AG04450 (cell line): ENCODE results near the gene GNG14. TPM values are rescaled to one million over a fixed set of nuclear protein-coding genes. Genes with fewer than 3 reads are reported as not detected.

Experiments used
- CTCF ChIA-PET: fragments of 300-600, 350-600 bp; formaldehyde crosslinking; extraction: SDS; loops from one replicate; lab custom pipeline; 2022; ENCODE audit warnings: antibody characterized with exemption, inconsistent platforms; lab: Charles Lee
- POLR2A ChIA-PET: fragments of 350-600 bp; formaldehyde crosslinking; extraction: SDS; loops from one replicate; lab custom pipeline; 2021; ENCODE audit warnings: antibody characterized with exemption, inconsistent platforms; lab: Yijun Ruan, JAX
- DNase-seq: peaks from one replicate; pipeline ENCODE4 v3.0.0-alpha.2; 2011; ENCODE audit warnings: low read depth, low spot score
- H3K27ac ChIP-seq: one replicate; pipeline ENCODE4 v1.5.1; 2012; ENCODE audit warnings: low read depth, low read length, control low read depth
- H3K27me3 ChIP-seq: one replicate; pipeline ENCODE4 v1.6.0; 2012; ENCODE audit warnings: low read length; ENCODE audit not compliant: control insufficient read depth, insufficient read depth
- H3K4me3 ChIP-seq: 2 replicates; pipeline ENCODE4 v1.5.1; 2011; ENCODE audit warnings: mild to moderate bottlenecking, low read depth, low read length, control low read depth
- H3K9me3 ChIP-seq: 2 replicates; pipeline ENCODE4 v1.5.1; 2012; ENCODE audit warnings: low read length; ENCODE audit not compliant: control insufficient read depth, insufficient read depth
- polyA plus RNA-seq: library from polyadenylated mRNA; depleted of rRNA; stranded (reverse); fragments of >200 nt; gene quantifications from 2 replicates; pipeline ENCODE4 v1.2.3, GENCODE V29; 2011
- TF ChIP-seq, protein P1 (sequence below): IDR thresholded peaks from 2 replicates; pipeline ENCODE4 v1.5.1; 2011; ENCODE audit warnings: low read depth, low read length, control low read depth, inconsistent platforms

GNG14 gene
- polyA plus RNA-seq, 1 experiment = not detected

DNA sequence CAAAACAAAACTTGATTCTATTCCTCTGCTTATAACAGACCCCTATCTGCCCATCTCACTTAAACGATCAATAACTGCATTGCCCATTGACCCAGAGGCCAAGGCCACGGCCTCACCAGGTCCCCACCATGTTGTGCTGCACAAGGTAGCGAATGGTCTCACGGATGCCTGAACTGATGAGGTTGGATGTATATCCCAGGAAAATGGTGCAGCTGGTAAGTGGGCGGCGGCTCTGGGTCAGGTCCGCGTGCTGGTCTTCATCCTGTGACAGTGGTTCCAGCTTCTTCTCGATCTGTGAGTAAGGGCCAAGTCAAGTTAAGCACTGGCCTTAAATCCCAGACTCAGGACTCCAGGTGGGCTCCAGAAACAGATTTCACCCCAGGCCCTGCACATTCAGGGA, 7.8 kb upstream of the GNG14 start:
- ChIA-PET CTCF (interaction anchor here (0.5 to 2.8 kb wide), 4 partner anchors 8 to 223 kb away, joined by 3 to 9 read pairs (median 4); no protein-coding TSS in a partner anchor), POLR2A (no interaction called here)
- TF ChIP-seq, protein P1, sequence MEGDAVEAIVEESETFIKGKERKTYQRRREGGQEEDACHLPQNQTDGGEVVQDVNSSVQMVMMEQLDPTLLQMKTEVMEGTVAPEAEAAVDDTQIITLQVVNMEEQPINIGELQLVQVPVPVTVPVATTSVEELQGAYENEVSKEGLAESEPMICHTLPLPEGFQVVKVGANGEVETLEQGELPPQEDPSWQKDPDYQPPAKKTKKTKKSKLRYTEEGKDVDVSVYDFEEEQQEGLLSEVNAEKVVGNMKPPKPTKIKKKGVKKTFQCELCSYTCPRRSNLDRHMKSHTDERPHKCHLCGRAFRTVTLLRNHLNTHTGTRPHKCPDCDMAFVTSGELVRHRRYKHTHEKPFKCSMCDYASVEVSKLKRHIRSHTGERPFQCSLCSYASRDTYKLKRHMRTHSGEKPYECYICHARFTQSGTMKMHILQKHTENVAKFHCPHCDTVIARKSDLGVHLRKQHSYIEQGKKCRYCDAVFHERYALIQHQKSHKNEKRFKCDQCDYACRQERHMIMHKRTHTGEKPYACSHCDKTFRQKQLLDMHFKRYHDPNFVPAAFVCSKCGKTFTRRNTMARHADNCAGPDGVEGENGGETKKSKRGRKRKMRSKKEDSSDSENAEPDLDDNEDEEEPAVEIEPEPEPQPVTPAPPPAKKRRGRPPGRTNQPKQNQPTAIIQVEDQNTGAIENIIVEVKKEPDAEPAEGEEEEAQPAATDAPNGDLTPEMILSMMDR = no peak
- H3K27me3 ChIP-seq = no peaks in the 10 kb centered on the region
- no peak overlapping the region for H3K27ac ChIP-seq
- peaks cover 4% of the 10 kb centered on the region; the same call in 1 of the 2 replicates for H3K9me3 ChIP-seq
- DNase-seq = no peak
- no peak overlapping the region for H3K4me3 ChIP-seq

- Histone ChIP-seq H3K27me3 (no peaks in the 10 kb centered on the region), H3K27ac (peak within 1 kb of the TSS; percentile 99), H3K4me3 (peak within 1 kb of the TSS; percentile 98), H3K9me3 (peaks cover 4% of the 10 kb centered on the region; the same call in 1 of the 2 replicates)
- TF ChIP-seq, protein P1 = no peak
- peak; percentile 93 for DNase-seq
- POLR2A ChIA-PET = interaction anchor here (0.6 to 1.9 kb wide), 14 partner anchors 9 to 1510 kb away, joined by 3 to 9 read pairs (median 6); partner anchors contain the start of genes FBXW9, JUNB, MAN2B1 and WDR83
- CTCF ChIA-PET = interaction anchor here (2.0 to 2.8 kb wide), 2 partner anchors 9 to 167 kb away, joined by 7 to 9 read pairs; no protein-coding TSS in a partner anchor
Measured at GRCh38 chr19:12681074-12681987, 6.5 kb upstream of the GNG14 start, which contains the start of gene DHPS. Gene DHPS, minus strand, starts transcription at chr19:12681880. Its CDS starts 114 bp downstream, at chr19:12681766.

DNA sequence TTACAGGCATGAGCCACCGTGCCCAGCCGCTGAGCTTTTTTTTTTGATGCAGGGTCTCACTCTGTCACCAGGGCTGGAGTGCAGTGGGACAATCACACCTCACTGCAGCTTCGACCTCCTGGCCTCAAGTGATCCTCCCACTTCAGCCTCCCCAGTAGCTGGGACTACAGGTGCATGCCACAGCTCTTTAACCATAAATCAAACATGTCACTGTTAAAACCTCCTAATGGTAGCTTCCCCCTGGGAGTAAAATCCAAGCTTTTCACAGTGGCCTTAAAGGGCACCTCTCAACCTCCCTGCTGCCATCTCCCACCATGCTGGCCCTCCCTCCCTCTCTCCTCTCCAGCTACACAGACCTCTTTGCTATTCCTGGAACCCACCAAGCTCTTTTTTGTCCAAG, 2.0 kb upstream of the GNG14 start:
- POLR2A ChIA-PET = no interaction called here
- Histone ChIP-seq H3K27me3 (no peaks in the 10 kb centered on the region), H3K9me3 (peaks cover 4% of the 10 kb centered on the region; the same call in 1 of the 2 replicates), H3K27ac (no peak overlapping the region), H3K4me3 (no peak overlapping the region)
- CTCF ChIA-PET = interaction anchor here (0.8 to 1.3 kb wide), 2 partner anchors 14 to 110 kb away, joined by 3 to 4 read pairs; no protein-coding TSS in a partner anchor
- no peak for DNase-seq
- TF ChIP-seq, protein P1 = no peak

DNA sequence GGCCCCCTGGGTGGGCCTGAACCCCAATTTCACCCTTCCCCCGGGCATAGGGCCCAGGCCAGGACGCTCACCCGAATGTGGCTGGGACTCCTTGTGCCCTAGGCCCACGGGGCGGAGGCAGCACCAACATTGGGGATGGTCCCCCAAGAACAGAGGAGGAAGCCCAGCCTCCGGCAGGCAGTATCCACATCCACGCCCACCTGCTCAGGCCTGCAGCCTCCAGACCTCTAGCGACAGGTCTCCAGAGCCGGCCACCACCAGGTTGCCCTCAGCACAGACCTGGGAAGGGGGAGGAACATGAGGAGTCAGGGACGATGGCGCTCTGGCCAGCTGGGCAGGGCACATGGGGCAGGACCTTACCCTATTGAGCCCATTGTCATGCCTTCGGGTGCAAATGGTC, 1.2 kb downstream of the GNG14 start:
- no peak for DNase-seq
- ChIA-PET CTCF (no interaction called here), POLR2A (no interaction called here)
- H3K27me3 ChIP-seq = no peaks in the 10 kb centered on the region
- H3K9me3 ChIP-seq = no peaks in the 10 kb centered on the region
- no peak overlapping the region for H3K27ac ChIP-seq
- TF ChIP-seq, protein P1 = no peak
- no peak overlapping the region for H3K4me3 ChIP-seq
